ENCODE data around the gene GRIN3A. TPM values are rescaled to one million over a fixed set of nuclear protein-coding genes. Genes with fewer than 3 reads are reported as not detected.
A peak's percentile ranks its signal among the peaks of the same experiment; 100 is the strongest.

The GRIN3A gene
- polyA plus RNA-seq, 1 of the 3 experiments (the other 2 are of a cell fraction): not detected

- no peaks in the 10 kb centered on the region for H3F3A ChIP-seq (replicated peaks; ENCODE audit: insufficient read depth)
- no peaks in the 10 kb centered on the region for H3K9me2 ChIP-seq
- H3K9ac ChIP-seq: no peak overlapping the region
- no peak overlapping the region for H3K4me2 ChIP-seq
- H3K4me3 ChIP-seq (ENCODE audit: low read depth in 2 of 2, low read length in 1 of 2): no peak overlapping the region; a peak in 1 of 4 replicates
- H4K20me1 ChIP-seq (ENCODE audit: insufficient read depth): no peaks in the 10 kb centered on the region
- ChIA-PET CTCF (interaction anchor here (0.6 to 2.6 kb wide), 25 partner anchors 8 to 187 kb away, joined by 3 to 19 read pairs (median 3); partner anchors contain the start of gene GRIN3A), POLR2A (no interaction called here)
- 4% methylated on average over 4 of the region's 4 CpGs for WGBS (ENCODE audit: low lambda C conversion rate)
- no peaks in the 10 kb centered on the region for H3K36me3 ChIP-seq (replicated peaks in 1 of 2; ENCODE audit: control insufficient read depth in 1 of 2, insufficient read depth in 2 of 2, low read length in 1 of 2)
- no peaks in the 10 kb centered on the region for H3K79me2 ChIP-seq (ENCODE audit: insufficient read depth)
- H3K27ac ChIP-seq (ENCODE audit: low read depth in 2 of 2, low read length in 1 of 2): no peak overlapping the region
- DNase-seq: peak; percentile 54
- no peaks in the 10 kb centered on the region for H3K4me1 ChIP-seq (ENCODE audit: control insufficient read depth in 1 of 2, insufficient read depth in 2 of 2, low read depth in 1 of 2, low read length in 1 of 2)
- no peak overlapping the region for H2AFZ ChIP-seq (ENCODE audit: low read depth)
- no peaks in the 10 kb centered on the region for H3K9me3 ChIP-seq
- no peaks in the 10 kb centered on the region for H3K27me3 ChIP-seq (ENCODE audit: insufficient read depth)
- TF ChIP-seq REST (IDR thresholded peaks at IDR 0.05; ENCODE audit: low read depth, low read length) (no peak), FOXM1 (IDR thresholded peaks at IDR 0.05; ENCODE audit: low read depth) (no peak), EP300 (IDR thresholded peaks at IDR 0.05; ENCODE audit: borderline replicate concordance in 1 of 2, low read depth in 1 of 2, low read length in 1 of 2) (no peak), TCF12 (IDR thresholded peaks at IDR 0.05) (no peak), CHD2 (IDR thresholded peaks at IDR 0.05; ENCODE audit: low read length, partially characterized antibody) (no peak), NFIC (IDR thresholded peaks at IDR 0.05; ENCODE audit: borderline replicate concordance) (no peak), EZH2phosphoT487 (IDR thresholded peaks at IDR 0.05; ENCODE audit: borderline replicate concordance, low read depth) (no peak), TAF1 (IDR thresholded peaks at IDR 0.05; ENCODE audit: borderline replicate concordance, low read depth, low read length) (no peak), IRF3 (IDR thresholded peaks at IDR 0.05; ENCODE audit: low read depth, low read length) (no peak), JUND (IDR thresholded peaks at IDR 0.05) (no peak), MAX (IDR thresholded peaks at IDR 0.05; ENCODE audit: low read depth) (no peak), USF1 (IDR thresholded peaks at IDR 0.05; ENCODE audit: borderline replicate concordance, low read depth) (no peak), MXI1 (IDR thresholded peaks at IDR 0.05; ENCODE audit: low read depth, low read length) (no peak), PBX3 (IDR thresholded peaks at IDR 0.05) (no peak), MEF2A (IDR thresholded peaks at IDR 0.05; ENCODE audit: borderline replicate concordance, low read depth) (no peak), GATA2 (CRISPR knock-in tag; IDR thresholded peaks at IDR 0.05) (no peak), RXRA (IDR thresholded peaks at IDR 0.05; ENCODE audit: borderline replicate concordance, low read depth) (no peak), FOSL2 (IDR thresholded peaks at IDR 0.05; ENCODE audit: borderline replicate concordance, low read depth) (no peak), TEAD4 (IDR thresholded peaks at IDR 0.05; ENCODE audit: borderline replicate concordance, insufficient read depth) (no peak), FOXJ3 (CRISPR knock-in tag; IDR thresholded peaks at IDR 0.05) (no peak), GABPA (IDR thresholded peaks at IDR 0.05; ENCODE audit: low read depth) (no peak), CTCF (IDR thresholded peaks at IDR 0.05) (peak; percentile 63), SMC3 (IDR thresholded peaks at IDR 0.05; ENCODE audit: low read depth, low read length) (peak; percentile 52), RAD21 (IDR thresholded peaks at IDR 0.05; ENCODE audit: low read length) (peak; percentile 56), RFX5 (IDR thresholded peaks at IDR 0.05; ENCODE audit: low read length) (no peak)
Observed at GRCh38 chr9:101727612-101728524, 10.6 kb downstream of the GRIN3A start.
